Hypothalamus (tissue), 51 donors: ENCODE data around the gene STIM2.

Experiments
- DNase-seq, 51 donors: peaks; one replicate each; lab custom pipeline; 2025; lab: John Stamatoyannopoulos, UW

STIM2 gene

GRCh38 chr4:26996745-26997144 lies 136.1 kb downstream of the STIM2 start:
- no peak for DNase-seq

DNA sequence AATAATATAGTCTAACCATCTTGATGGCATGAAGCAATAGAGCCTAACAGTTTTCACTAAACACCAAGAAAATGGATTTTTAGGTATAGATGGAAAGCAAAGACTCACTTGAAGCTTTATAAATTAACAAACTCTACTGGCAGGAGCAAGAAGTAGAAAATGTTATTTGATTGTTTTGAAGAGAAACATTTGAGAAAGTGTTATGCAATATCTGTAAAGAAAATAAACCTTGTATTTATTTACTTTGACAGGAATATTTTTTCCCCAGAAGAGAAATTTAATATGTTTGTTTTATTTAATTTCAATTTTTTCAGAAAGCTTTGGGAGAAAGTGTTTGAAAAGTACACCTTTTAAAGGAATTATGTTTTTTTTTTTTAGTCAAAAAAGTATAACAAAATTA lies 139.0 kb downstream of the STIM2 start:
- no peak for DNase-seq

- no peak for DNase-seq
Observed at GRCh38 chr4:27000122-27000521, 139.5 kb downstream of the STIM2 start.

- no peak for DNase-seq
Observed at GRCh38 chr4:27000820-27001219, 140.2 kb downstream of the STIM2 start.

- no peak for DNase-seq
Observed at GRCh38 chr4:27001398-27002164, 140.9 kb downstream of the STIM2 start.

DNA sequence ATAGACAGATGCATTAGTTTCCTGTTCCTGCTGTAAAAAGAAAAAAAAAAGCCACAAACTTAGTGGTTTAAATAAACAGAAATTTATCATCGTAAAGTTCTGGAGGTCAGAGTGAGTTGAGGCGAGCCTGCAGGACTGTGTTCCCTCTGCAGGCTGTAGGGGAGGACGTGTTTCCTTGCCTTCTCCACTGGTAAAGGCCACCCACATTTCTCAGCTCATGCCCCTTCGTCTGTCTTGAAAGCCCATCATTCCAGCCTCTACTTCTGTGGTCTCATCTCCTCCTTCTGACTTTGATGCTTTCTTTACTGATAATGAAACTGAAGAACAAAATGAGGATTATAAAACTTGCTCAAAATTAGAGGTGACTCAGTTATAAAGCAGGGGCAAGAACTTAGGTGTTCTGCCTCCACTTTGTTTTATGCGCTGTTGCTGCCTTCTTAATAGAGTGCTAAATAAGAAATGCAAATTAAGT lies 143.0 kb downstream of the STIM2 start:
- DNase-seq, result no peak

DNA sequence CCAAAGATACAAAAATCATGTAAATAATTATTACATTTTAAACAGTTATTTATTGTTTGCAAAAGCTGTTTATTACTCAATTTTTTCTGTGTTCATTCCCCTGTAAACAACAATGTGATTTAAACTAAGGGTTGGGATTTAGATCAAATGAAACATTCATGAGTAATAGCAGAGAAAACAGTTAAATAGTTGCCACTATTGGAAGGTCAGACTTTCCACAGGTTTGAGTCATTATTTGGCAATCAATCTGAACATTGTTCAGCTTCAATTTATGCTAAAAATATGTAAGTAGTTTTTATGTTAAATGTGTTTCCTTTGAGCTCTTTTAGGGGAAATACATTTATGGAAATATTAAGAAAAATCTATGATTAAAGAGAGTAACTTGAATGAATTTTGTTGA lies 144.9 kb downstream of the STIM2 start:
- no peak for DNase-seq

DNA sequence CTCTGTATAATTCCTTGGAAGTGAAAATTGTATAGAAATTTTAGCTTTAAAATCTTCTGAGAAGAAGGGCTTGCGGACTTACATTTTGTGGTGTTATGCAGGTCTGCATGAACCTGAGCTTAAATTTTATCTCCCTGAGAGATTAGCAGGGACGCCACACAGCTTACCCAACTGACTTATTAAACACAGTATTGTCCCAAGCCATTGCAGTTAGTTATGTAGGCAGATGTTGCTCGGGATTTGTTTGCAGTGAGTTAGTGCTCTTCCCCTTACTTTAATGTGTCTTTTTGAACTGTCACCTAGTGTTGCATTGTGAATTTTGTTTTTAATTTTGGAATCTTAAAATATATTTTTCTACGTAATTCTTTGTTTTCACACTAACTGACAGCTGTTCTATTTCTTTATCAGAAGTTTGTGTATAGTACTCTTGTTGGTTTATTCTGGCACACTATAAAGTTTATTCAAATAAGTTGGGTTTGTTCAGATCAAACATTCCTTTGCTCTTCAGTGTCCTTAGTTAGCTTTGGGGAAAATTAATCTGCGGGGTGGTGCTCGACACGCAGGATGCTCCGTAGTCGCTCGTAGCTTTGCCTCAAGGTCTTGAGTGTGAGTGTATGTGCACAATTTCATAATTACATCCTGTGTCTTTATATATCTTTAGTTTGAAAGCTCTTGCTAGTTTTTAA lies 145.4 kb downstream of the STIM2 start:
- no peak for DNase-seq

DNA sequence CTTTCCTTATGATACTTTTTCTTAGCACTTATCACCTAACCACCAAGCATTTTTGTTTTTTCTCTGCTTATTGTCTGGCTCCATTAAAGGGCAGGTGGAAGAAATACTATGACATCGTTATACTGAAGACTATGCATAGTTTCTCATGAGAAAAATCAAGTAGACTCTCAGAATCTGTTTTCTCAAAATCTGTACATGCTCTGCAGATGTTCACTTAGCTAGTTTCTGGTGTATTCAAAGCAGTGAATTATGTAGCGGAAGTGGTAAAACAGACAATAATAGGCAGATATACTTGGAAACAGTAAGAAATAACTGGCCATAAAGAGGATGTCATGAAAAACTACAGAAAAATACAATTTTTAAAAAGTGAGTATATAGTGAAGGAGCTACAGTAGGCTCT lies 146.0 kb downstream of the STIM2 start:
- DNase-seq, result no peak

- DNase-seq, result no peak
Observed at GRCh38 chr4:27007507-27007906, 146.9 kb downstream of the STIM2 start.

- DNase-seq, result no peak
Observed at GRCh38 chr4:27008679-27009078, 148.0 kb downstream of the STIM2 start.

DNA sequence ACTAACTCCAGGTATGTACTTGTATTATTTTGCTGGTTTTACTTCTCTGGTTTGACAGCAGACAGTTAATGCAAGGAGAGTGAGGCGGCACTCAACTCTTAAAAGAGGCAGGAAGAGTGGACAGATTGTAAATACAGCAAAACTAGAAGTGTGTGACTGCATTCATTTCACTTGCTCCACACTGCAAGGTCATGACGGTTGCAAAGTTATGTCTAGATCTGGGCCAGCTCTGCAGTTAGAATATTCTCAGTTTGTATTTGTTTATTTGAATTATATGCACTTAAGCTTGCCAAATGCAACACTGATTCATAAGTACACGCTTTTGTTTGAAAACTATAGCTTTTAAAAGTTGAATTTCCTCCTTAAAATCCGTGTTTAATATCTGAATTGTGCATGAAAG lies 148.9 kb downstream of the STIM2 start:
- no peak for DNase-seq

GRCh38 chr4:27010334-27010940 lies 149.8 kb downstream of the STIM2 start:
- DNase-seq, result peak in 34 of 51 donors; percentile 2 to 69 (median 26)

DNA sequence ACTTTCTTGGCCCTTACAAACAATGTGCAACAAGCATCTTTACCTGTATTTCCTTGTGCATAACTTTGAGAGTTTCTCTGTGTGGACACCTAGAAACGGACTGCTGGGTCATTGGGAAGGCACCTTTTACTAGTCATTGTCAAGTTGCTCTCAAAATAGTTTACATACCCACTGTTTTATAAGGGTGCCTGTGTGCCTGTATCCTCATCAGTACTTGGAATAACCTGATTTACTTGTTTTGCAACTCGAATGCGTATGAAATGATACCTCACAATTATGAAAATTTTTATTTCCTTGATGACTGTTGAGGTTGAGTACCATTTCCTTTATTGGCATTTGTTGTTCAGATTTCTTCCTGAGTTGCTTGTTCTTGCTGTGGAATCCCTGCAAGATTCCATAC lies 150.8 kb downstream of the STIM2 start:
- DNase-seq, result no peak

GRCh38 chr4:27013012-27013411 lies 152.4 kb downstream of the STIM2 start:
- no peak for DNase-seq

DNA sequence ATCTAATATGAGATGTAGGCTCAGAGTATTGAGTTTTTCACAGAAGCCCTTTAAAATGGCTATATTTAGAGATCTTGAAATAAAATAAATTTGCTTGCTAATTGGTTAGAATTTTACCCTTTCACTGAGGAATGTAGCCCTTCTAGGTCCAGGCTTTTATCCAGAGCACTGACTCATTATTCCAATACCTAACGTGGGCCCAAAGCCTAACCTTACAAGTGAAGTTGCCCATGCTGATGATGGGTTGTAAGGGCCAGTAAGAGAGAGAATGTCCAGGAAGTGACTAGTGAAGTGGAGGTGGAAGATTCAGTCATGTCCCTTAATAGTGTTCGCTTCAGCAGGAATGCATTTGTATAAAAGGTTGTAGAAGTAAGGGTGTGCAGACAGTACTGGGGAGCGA lies 155.9 kb downstream of the STIM2 start:
- DNase-seq, result no peak

- no peak for DNase-seq
Observed at GRCh38 chr4:27017623-27018022, 157.0 kb downstream of the STIM2 start.

DNA sequence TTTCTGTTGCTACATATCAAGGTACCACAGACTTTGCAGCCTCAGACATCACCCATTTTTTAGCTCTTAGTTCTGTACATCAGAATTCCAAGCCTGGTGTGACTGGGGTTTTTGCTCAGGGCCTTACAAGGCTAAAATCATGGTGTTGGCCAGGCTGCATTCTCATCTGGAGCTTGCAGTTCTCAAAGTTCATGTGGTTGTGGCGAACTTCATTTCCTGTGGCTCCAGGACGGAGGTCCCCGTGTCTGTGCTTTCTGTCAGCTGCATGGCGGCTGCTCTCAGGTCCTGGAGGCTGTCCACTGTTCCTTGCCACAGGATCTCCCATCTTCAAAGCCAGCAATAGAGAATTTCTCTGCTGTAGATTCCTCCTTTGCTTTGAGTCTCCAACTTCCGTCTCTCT lies 157.4 kb downstream of the STIM2 start:
- no peak for DNase-seq

GRCh38 chr4:27018910-27019309 lies 158.3 kb downstream of the STIM2 start:
- no peak for DNase-seq

DNA sequence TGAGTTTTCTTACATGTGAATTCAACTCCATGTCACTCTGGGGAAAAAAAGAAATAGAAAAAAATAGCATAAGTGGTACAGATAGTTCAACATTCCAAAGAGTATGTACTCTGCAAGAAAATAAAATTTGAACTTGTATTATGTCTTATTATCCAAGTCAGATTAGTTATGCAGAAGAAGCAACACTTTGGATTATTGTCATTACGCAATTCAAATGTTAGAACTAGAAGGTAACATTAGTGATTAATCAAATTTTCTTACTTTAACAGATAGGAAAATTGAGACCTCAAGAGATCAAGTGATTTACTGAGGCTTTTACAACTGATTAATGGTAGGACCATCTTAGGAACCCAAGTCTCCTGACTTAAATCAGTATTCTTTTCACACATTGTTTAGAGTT lies 159.1 kb downstream of the STIM2 start:
- no peak for DNase-seq

DNA sequence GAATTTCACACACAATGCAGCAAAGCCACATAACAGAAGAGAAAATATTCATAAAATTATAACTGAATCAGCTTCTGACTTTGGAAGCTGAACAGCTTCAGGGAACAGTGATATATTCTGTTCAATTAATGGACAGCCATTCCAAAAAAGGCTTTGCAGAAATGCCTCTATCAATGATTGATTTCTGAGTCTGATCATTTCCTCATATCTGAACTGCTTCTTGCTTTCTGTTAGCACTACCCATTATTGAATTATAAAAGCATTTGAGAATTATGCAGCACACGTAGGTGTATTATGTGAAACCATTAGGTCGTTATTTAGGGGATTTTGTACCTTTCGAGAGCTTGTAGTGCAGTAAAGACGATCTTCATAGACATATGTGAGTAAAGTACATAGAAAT lies 159.6 kb downstream of the STIM2 start:
- no peak for DNase-seq

DNA sequence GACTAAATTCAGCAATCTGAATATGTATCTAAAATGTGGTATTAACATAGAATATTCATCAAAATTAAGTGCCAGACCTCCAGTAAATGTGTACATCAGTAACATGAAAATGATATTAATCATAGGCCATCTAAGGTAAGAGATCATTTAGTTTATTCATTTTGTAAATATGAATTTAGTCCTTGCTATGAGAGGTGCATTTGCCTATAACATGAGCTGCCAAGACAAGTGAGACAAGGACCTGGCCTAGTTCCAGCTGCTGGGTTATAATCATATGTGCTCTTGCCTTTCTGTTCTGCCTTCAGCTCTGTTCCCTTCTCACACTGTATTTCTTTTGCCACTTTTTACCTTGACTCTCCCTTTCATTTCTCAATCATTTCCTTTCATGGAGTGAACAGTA lies 160.0 kb downstream of the STIM2 start:
- no peak for DNase-seq
